K562 (cell line): ENCODE measurements around the gene LRRTM1. TPM values are rescaled to one million over a fixed set of nuclear protein-coding genes. Genes with fewer than 3 reads are reported as not detected.

ENCODE experiments used
- ATF7 ChIP-seq: fragments of 450-650 bp; IDR thresholded peaks from 2 replicates; pipeline ENCODE4 v1.7.1; 2014; ENCODE audit warnings: mild to moderate bottlenecking, moderate library complexity
- CEBPZ ChIP-seq: fragments of 150-350 bp; IDR thresholded peaks from 2 replicates; pipeline ENCODE4 v1.6.1; 2014; ENCODE audit warnings: low read depth, mild to moderate bottlenecking, low read length, borderline replicate concordance
- CTBP1 ChIP-seq: fragments of 450-650 bp; IDR thresholded peaks from 2 replicates; pipeline ENCODE4 v1.6.1; 2016; ENCODE audit warnings: borderline replicate concordance
- EP300 ChIP-seq: IDR thresholded peaks from 2 replicates; pipeline ENCODE4 v1.6.1; 2012; ENCODE audit warnings: low read length, improper control_type of control experiment
- ETS1 ChIP-seq: conservative IDR thresholded peaks from 2 replicates; pipeline ENCODE4 v1.6.1; 2011; ENCODE audit warnings: low read depth, mild to moderate bottlenecking, low read length; ENCODE audit not compliant: control insufficient read depth
- KLF16 ChIP-seq: IDR thresholded peaks from 2 replicates; pipeline ENCODE4 v1.6.1; 2016; ENCODE audit warnings: antibody characterized with exemption
- MEIS2 ChIP-seq: fragments of 450-650 bp; IDR thresholded peaks from 2 replicates; pipeline ENCODE4 v1.6.1; 2014; ENCODE audit warnings: mild to moderate bottlenecking; ENCODE audit not compliant: partially characterized antibody
- NKRF ChIP-seq: fragments of 450-650 bp; IDR thresholded peaks from 2 replicates; pipeline ENCODE4 v1.6.1; 2016; ENCODE audit warnings: borderline replicate concordance
- POLR3A ChIP-seq: IDR thresholded peaks from 2 replicates; pipeline ENCODE4 v1.6.1; 2011; ENCODE audit warnings: borderline replicate concordance, mild to moderate bottlenecking, moderate library complexity; ENCODE audit not compliant: insufficient read length, insufficient read depth; ENCODE audit errors: extremely low read depth
- RAD21 ChIP-seq, 2 experiments: fragments of 250-450 bp in 1 of 2; fragments of 450-650 bp in 1 of 2; sonication (Bioruptor Pico) in 1 of 2; formaldehyde crosslinking in 1 of 2; IDR thresholded peaks in 1 of 2; conservative IDR thresholded peaks in 1 of 2; 2 replicates each; pipeline versions ENCODE4 v1.4.0 to v1.8.0; 2020 to 2022; ENCODE audit warnings: mild to moderate bottlenecking in 2 of 2, moderate library complexity in 1 of 2
- RCOR1 ChIP-seq, 2 experiments: IDR thresholded peaks; 2 replicates each; pipeline ENCODE4 v1.6.1; 2012; ENCODE audit warnings: low read depth in 2 of 2, low read length in 2 of 2, borderline replicate concordance in 1 of 2, improper control_type of control experiment in 1 of 2
- RNF219 ChIP-seq: fragments of 250-450 bp; sonication (Bioruptor Pico); IDR thresholded peaks from 2 replicates; pipeline ENCODE4 v1.5.0; 2022; ENCODE audit warnings: mild to moderate bottlenecking
- STAT5B ChIP-seq: fragments of 250-450 bp; sonication (Bioruptor Pico); IDR thresholded peaks from 2 replicates; pipeline ENCODE4 v1.8.0; 2021; ENCODE audit warnings: mild to moderate bottlenecking, inconsistent platforms
- TBL1XR1 ChIP-seq, 2 experiments: IDR thresholded peaks; 2 replicates each; pipeline ENCODE4 v1.6.1; 2012; ENCODE audit warnings: improper control_type of control experiment in 2 of 2, low read length in 2 of 2, mild to moderate bottlenecking in 1 of 2
- ZNF134 ChIP-seq: fragments of 250-450 bp; sonication (Bioruptor Pico); conservative IDR thresholded peaks from 2 replicates; pipeline ENCODE4 v1.4.0; 2020
- ZNF551 ChIP-seq: fragments of 250-450 bp; sonication (Bioruptor Pico); IDR thresholded peaks from 2 replicates; pipeline ENCODE4 v1.5.0; 2021; ENCODE audit warnings: mild to moderate bottlenecking, moderate library complexity
- ZNF75A ChIP-seq: fragments of 450-650 bp; formaldehyde crosslinking; IDR thresholded peaks from 2 replicates; pipeline ENCODE4 v1.4.0; 2020; ENCODE audit warnings: mild to moderate bottlenecking
- ZNF766 ChIP-seq: fragments of 200-800 bp; sonication (Bioruptor generic); conservative IDR thresholded peaks from 2 replicates; pipeline ENCODE4 v1.6.1; 2016; ENCODE audit warnings: missing genetic modification characterization, missing compliant biosample characterization
- ZNF79 ChIP-seq: fragments of 250-450 bp; sonication (Bioruptor Pico); IDR thresholded peaks from 2 replicates; pipeline ENCODE4 v1.4.0; 2020; ENCODE audit warnings: low read depth, mild to moderate bottlenecking, moderate library complexity
- polyA plus RNA-seq, 8 experiments: library from polyadenylated mRNA; depleted of rRNA in 4 of 8; stranded (reverse) in 5 of 8; unstranded in 3 of 8; fragments of >200 nt; fragmentation: Nextera tagmentation in 2 of 8; fragmentation: Illumina TruSeq in 1 of 8; extraction: Ambion mirVana in 2 of 8; extraction: Trizol in 1 of 8; gene quantifications; 2 replicates each; pipeline versions ENCODE4 v1.2.1 to v1.2.3, GENCODE V29; 2011 to 2014; ENCODE audit warnings: inconsistent platforms in 1 of 8, missing spikeins in 1 of 8
- total RNA-seq, 7 experiments: library from RNA; depleted of rRNA in 6 of 7; stranded (reverse); fragments of >200 nt in 6 of 7; fragmentation: Illumina TruSeq in 2 of 7; extraction: Trizol in 2 of 7; gene quantifications; 2 replicates each; pipeline versions ENCODE4 v1.2.1 to v1.2.3, GENCODE V29; 2011 to 2021; ENCODE audit warnings: low replicate concordance in 1 of 7

The LRRTM1 gene
- total and polyA plus RNA-seq, 9 of the 15 experiments (the other 6 are each of a cell fraction or from before 2014, with no cell fraction given) = 0.07 to 0.33 (median 0.11) TPM; not detected in 6

GRCh38 chr2:80328159-80328571 is 23.6 kb upstream of the LRRTM1 start (continued):
- TF ChIP-seq CEBPZ (no peak), CTBP1 (peak; percentile 50), POLR3A (no peak), ZNF766 (CRISPR knock-in tag) (0 out of 2 replicates have a peak, but pooled peaks have one; percentile 23), ZNF79 (CRISPR knock-in tag) (no peak), KLF16 (0 out of 2 replicates have a peak, but pooled peaks have one; percentile 30), ZNF134 (CRISPR knock-in tag) (no peak), ZNF75A (no peak), RNF219 (no peak), TBL1XR1 (IDR thresholded peaks at IDR 0.05; ENCODE audit: low read length in 2 of 2) (no peak), STAT5B (CRISPR knock-in tag) (no peak), MEIS2 (peak; percentile 60), ETS1 (no peak), ZNF551 (no peak), EP300 (0 out of 2 replicates have a peak, but pooled peaks have one; percentile 30), NKRF (no peak), ATF7 (no peak), RCOR1 (IDR thresholded peaks at IDR 0.05; ENCODE audit: borderline replicate concordance in 1 of 2, low read depth in 2 of 2, low read length in 2 of 2) (peak in 1 of 2 experiments; percentile 62; a peak in 2 of 4 replicates), RAD21 (CRISPR knock-in tag; conservative IDR thresholded peaks at IDR 0.05 in 1 of 2, IDR thresholded peaks at IDR 0.05 in 1 of 2) (peak in 1 of 2 experiments; percentile 12; a peak in 1 of 4 replicates)
